A549 treated with GW870086 at 1 μM for 4 hours (cell line): ENCODE data around the gene RTKN. TPM values are rescaled to one million over a fixed set of nuclear protein-coding genes. Genes with fewer than 3 reads are reported as not detected.

ENCODE experiments used
- total RNA-seq: library from RNA; stranded (reverse); fragments of 200-300 nt; extraction: Qiagen RNA extraction; gene quantifications from 5 replicates; pipeline ENCODE4 v1.2.3, GENCODE V29; 2022; ENCODE audit warnings: low read depth

Gene RTKN
- 18.8 to 25.6 TPM (median 24.2 TPM) in 5 replicates for total RNA-seq

GRCh38 chr2:74441690-74442482, at the start of gene RTKN:
TSS of gene RTKN (minus strand) at chr2:74441937. CDS start at chr2:74441816, 121 bp downstream.

DNA sequence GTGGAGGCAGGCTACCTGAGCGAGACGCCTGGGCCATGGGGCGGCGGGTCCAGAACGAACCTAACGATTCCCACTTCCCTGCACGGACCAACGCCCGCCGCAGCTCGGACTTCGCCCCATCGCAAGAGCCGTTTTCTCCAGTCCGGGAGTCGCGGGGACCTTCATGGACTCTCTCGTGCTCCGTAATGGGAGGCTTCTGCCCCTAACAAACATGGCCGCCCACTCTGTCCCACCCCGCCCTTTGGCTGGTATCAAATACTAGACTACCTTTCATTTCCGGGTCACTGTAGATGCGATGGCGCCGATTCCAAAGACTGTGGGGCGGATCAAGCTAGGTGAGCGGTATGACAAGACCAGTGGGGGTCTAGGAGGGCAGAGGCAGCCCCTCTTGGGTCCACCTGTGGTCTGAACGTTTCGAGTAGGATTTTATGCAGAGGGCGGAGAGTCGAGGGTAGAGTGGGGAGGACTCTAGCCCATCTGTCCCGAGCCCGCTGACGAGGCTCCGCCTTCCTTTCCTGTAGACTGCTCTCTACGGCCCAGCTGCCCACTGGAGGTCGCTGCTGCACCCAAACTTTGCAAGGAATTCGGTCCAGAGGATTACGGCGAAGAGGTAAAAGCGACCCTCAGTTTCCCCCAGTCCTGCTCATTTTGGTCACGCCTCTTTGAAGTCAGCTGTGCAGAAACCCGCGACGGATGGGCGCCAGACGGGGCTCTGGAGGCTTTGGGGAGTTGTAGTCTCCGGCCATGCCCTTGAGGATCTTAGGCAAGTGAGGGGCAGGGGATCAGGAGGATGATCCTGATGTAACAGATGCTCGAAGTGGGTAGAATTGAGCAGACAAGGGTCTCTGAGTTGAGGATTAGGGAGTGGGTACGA, 41.3 kb upstream of the RTKN start, which contains the start of the genes CCDC142 and TTC31:
CCDC142 (minus strand) TSS at position 198 of the 874 bp plus-strand sequence; CDS start at position 37, 161 bp downstream.
TTC31 (plus strand) TSS at position 281 of the 874 bp plus-strand sequence; CDS start at position 296, 15 bp downstream.

DNA sequence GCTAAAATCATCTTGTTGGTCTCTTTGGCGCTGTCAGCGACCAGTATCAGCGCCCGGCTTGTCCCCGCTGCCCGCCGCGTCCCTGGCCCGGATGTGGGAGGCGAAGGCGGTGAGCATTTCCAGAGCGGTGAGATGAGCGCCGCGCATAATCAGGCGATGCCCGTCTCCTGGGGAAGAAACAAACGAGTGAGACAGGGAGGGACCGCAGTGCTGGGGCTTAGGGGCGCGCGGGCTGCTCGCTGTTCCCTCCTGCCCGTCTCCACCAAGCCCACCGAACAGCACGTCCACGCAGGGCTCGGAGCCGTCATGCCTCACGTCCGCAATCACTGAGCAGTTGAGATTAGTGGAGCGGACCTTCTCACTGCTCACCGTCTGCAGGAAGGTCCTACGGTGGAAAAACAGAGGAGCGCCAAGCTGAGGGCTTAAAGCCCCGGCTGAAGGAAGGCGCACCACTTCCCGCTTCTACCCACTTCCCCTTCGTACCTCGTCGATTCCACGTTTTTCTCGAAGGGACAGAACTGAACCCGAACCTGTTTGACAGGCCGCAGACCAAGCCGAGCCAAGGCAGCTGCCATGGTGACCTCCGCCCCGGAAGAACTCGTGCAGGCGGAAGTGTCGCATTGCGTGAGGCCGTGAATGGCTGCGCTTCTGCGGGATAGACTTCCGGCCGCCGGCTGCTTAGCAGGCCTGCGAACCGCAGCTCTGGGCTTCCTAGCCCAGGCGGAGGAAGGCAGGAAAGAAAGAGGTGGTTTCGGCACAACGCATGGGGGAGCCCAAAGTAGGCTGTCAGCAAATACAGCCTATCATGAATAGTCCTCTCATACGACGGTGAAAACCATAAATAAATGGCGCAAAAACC, 30.6 kb upstream of the RTKN start, which contains the start of gene MRPL53:
MRPL53 (minus strand) TSS at position 595 of the 859 bp plus-strand sequence; CDS start at position 575, 20 bp downstream.

GRCh38 chr2:74458132-74458937, 16.6 kb upstream of the RTKN start, which contains the start of gene WBP1:
TSS of gene WBP1 (plus strand) at chr2:74458438. CDS start at chr2:74458603, 165 bp downstream.

GRCh38 chr2:74454654-74455511, 13.1 kb upstream of the RTKN start, which contains the start of gene INO80B:
TSS of gene INO80B (plus strand) at chr2:74455087. CDS start at chr2:74455117, 30 bp downstream.

GRCh38 chr2:74421221-74421870, 20.4 kb downstream of the RTKN start, which contains the start of the genes C2orf81 and WDR54:
TSS of gene C2orf81 (minus strand) at chr2:74421619. CDS start at chr2:74421560, 59 bp downstream.
TSS of gene WDR54 (plus strand) at chr2:74421730. CDS start at chr2:74422154, 424 bp downstream.

GRCh38 chr2:74379851-74380789, 61.6 kb downstream of the RTKN start, which contains the start of gene DCTN1:
TSS of gene DCTN1 (minus strand) at chr2:74380311. CDS start at chr2:74380037, 274 bp downstream.

Other genes with a start within 250 kb of the RTKN start
- 150 to 157 TPM (median 153 TPM) in 5 replicates for gene MTHFD2, start 243.3 kb downstream of the RTKN start, total RNA-seq
- gene SLC4A5, start 98.5 kb downstream of the RTKN start, total RNA-seq = 0.11 to 0.47 TPM (median 0.20 TPM) in 5 replicates
- gene DCTN1, start 61.6 kb downstream of the RTKN start, total RNA-seq = 107 to 153 TPM (median 145 TPM) in 5 replicates
- 2.2 to 4.1 TPM (median 3.2 TPM) in 5 replicates for gene C2orf81, start 20.3 kb downstream of the RTKN start, total RNA-seq
- 77.2 to 90.3 TPM (median 87.1 TPM) in 5 replicates for gene WDR54, start 20.2 kb downstream of the RTKN start, total RNA-seq
- gene INO80B, start 13.2 kb upstream of the RTKN start, total RNA-seq = 35.2 to 52.1 TPM (median 48.0 TPM) in 5 replicates
- gene WBP1, start 16.5 kb upstream of the RTKN start, total RNA-seq = 46.5 to 84.4 TPM (median 78.3 TPM) in 5 replicates
- 42.0 to 54.4 TPM (median 51.5 TPM) in 5 replicates for gene MOGS, start 23.4 kb upstream of the RTKN start, total RNA-seq
- 112 to 151 TPM (median 135 TPM) in 5 replicates for gene MRPL53, start 30.7 kb upstream of the RTKN start, total RNA-seq
- gene CCDC142, start 41.1 kb upstream of the RTKN start, total RNA-seq = 11.7 to 14.4 TPM (median 13.1 TPM) in 5 replicates
- gene TTC31, start 41.1 kb upstream of the RTKN start, total RNA-seq = 13.3 to 18.3 TPM (median 16.5 TPM) in 5 replicates
- 1.8 to 4.3 TPM (median 3.0 TPM) in 5 replicates for gene LBX2, start 57.7 kb upstream of the RTKN start, total RNA-seq
- 29.9 to 37.9 TPM (median 34.5 TPM) in 5 replicates for gene PCGF1, start 65.8 kb upstream of the RTKN start, total RNA-seq
- gene TLX2, start 72.5 kb upstream of the RTKN start, total RNA-seq = 0.19 to 0.36 TPM (median 0.28 TPM) in 5 replicates
- gene DQX1, start 84.3 kb upstream of the RTKN start, total RNA-seq = 0.05 to 0.42 TPM (median 0.08 TPM) in 4 of 5 replicates, not detected in the other
- gene AUP1, start 87.8 kb upstream of the RTKN start, total RNA-seq = 191 to 256 TPM (median 237 TPM) in 5 replicates
- 31.9 to 41.6 TPM (median 37.7 TPM) in 5 replicates for gene HTRA2, start 88.0 kb upstream of the RTKN start, total RNA-seq
- 0.21 to 0.64 TPM (median 0.37 TPM) in 5 replicates for gene LOXL3, start 112.0 kb upstream of the RTKN start, total RNA-seq
- gene DOK1, start 112.8 kb upstream of the RTKN start, total RNA-seq = 3.6 to 5.5 TPM (median 4.1 TPM) in 5 replicates
- not detected in 5 replicates for gene M1AP, start 206.4 kb upstream of the RTKN start, total RNA-seq
- 8.1 to 12.2 TPM (median 10.4 TPM) in 5 replicates for gene SEMA4F, start 212.3 kb upstream of the RTKN start, total RNA-seq